ENCODE results near the gene CD200R1L. TPM values are rescaled to one million over a fixed set of nuclear protein-coding genes. Genes with fewer than 3 reads are reported as not detected.

CD200R1L gene
- total RNA-seq, 1 experiment from 2014 or later: not detected

GRCh38 chr3:112889357-112889756 lies 42.7 kb upstream of the CD200R1L start:
- H3K4me3 Mint-ChIP-seq: no peak overlapping the region
- Histone ChIP-seq H3T11ph (ENCODE audit: low read length) (no peak overlapping the region), H3K27ac (ENCODE audit: insufficient read length, low read depth, low read length) (no peak overlapping the region), H3K4me1 (ENCODE audit: insufficient read depth, low read length) (peaks cover 6% of the 10 kb centered on the region; the same call in 1 of the 2 replicates), H3K18ac (ENCODE audit: insufficient read length, low read depth, low read length) (no peak overlapping the region), H4K91ac (ENCODE audit: insufficient read length, low read depth, low read length) (no peak overlapping the region), H4K20me1 (ENCODE audit: control insufficient read depth, insufficient read depth, insufficient read length) (no peaks in the 10 kb centered on the region), H3K56ac (ENCODE audit: insufficient read length, low read depth, low read length) (no peak overlapping the region), H3K79me1 (ENCODE audit: insufficient read depth, low read depth, low read length, poor library complexity, severe bottlenecking) (no peaks in the 10 kb centered on the region), H3K4me2 (ENCODE audit: insufficient read depth, insufficient read length, low read length) (no peak overlapping the region), H4K8ac (replicated peaks; ENCODE audit: insufficient read length, low read depth, low read length) (no peak overlapping the region), H3K23ac (ENCODE audit: insufficient read length, low read depth, low read length) (no peak overlapping the region), H4K5ac (ENCODE audit: insufficient read length, low read depth, low read length) (no peak overlapping the region), H3K9me3 (ENCODE audit: control insufficient read depth, low read depth, low read length) (no peaks in the 10 kb centered on the region), H2AK5ac (ENCODE audit: insufficient read length, low read length) (no peak overlapping the region), H3K4ac (ENCODE audit: low read depth, low read length) (no peak overlapping the region), H3K27me3 (ENCODE audit: insufficient read depth, low read length) (no peaks in the 10 kb centered on the region), H2BK120ac (ENCODE audit: low read depth, low read length, poor library complexity, severe bottlenecking) (no peak overlapping the region), H2BK15ac (ENCODE audit: low read depth, low read length) (no peak overlapping the region), H2BK12ac (ENCODE audit: insufficient read length, low read depth, low read length) (no peak overlapping the region), H3K9ac (ENCODE audit: extremely low read depth, insufficient read length, low read length) (no peak overlapping the region), H3K14ac (ENCODE audit: insufficient read depth, low read length) (no peak overlapping the region), H3K79me2 (ENCODE audit: insufficient read depth, low read length) (no peaks in the 10 kb centered on the region), H2AFZ (ENCODE audit: low read length) (no peak overlapping the region), H2BK20ac (ENCODE audit: low read depth, low read length, poor library complexity, severe bottlenecking) (no peak overlapping the region), H3K23me2 (ENCODE audit: insufficient read length, low read depth, low read length, poor library complexity, severe bottlenecking) (no peaks in the 10 kb centered on the region), H2BK5ac (ENCODE audit: insufficient read length, low read length) (no peak overlapping the region)
- no peak for DNase-seq
- H3K27ac Mint-ChIP-seq: peak overlapping the region; percentile 60 to 73 (median 71); a peak in 6 of 7 replicates
- H3K4me1 Mint-ChIP-seq: peaks cover 22 to 25% of the 10 kb centered on the region in 2 experiments
- TF ChIP-seq CTCF (conservative IDR thresholded peaks at IDR 0.05): no peak
- WGBS (ENCODE audit: extremely low coverage, insufficient read length, low lambda C conversion rate): no CpG with 5 or more reads among the region's 3 CpGs
- H3K36me3 Mint-ChIP-seq (ENCODE audit: insufficient read depth in 1 of 3, low read depth in 3 of 3): peaks cover 0 to 8% (median 5%) of the 10 kb centered on the region in 3 experiments; a peak in 5 of 7 replicates
- no peaks in the 10 kb centered on the region for H3K27me3 Mint-ChIP-seq (ENCODE audit: low read depth)
- H3K9me3 Mint-ChIP-seq: peaks cover 3 to 6% of the 10 kb centered on the region in 2 experiments; a peak in 4 of 5 replicates
